HG02938 (cell line): Measurements from ENCODE around the gene RBMY1B.
"Not testable (repeated sequence)": the region's sequence is repeated elsewhere in the genome, so short reads cannot be mapped to it uniquely, and the experiment has no call there.

Source experiments
- ATAC-seq: cut with Tn5 transposase; IDR thresholded peaks from one replicate; pipeline ENCODE4 v1.9.1; 2021; ENCODE audit warnings: mild to moderate bottlenecking, moderate library complexity; ENCODE audit not compliant: unreplicated experiment

RBMY1B gene

DNA sequence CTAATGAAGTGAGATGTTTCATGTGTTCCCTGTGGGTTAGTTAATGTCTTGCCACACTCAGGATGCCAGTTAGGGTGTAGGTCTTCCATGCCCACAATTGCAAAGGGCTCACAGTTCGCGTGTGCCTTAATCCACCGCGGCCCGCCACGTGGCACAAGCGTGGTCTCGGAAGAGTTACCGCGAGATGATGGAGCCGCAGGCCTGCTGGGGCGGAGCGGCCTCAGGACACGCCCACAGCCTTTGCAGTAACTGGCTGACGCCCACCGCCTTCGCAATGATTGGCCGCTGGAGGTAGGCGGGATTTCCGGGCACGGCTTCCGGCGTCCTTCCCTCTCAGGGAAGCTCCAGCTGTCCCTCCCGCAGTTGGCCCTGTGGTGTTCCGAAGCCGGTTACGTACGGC lies at the start of gene RBMY1B:
RBMY1B (plus strand) TSS at position 301 of the 400 bp plus-strand sequence. CDS start 2,013 bp downstream, outside the sequence.
- not testable (repeated sequence) for ATAC-seq

DNA sequence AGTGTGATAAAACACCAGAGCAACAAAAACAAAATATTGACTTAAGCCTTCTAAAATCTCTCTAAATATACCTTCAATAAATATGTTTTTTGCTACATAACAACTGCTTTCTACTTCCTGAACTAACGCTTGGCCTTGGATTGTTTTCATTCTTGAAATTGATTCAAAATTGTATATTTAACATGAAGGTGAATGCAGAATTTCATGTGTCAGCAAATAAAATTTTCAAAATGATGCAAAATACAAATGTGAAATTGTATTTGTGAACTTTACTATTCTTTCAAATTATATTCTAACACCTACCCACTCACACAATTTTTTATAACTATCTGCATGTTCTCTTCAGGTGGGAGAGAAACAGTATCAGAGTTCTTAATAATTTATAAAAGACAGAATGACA lies 48.2 kb upstream of the RBMY1B start:
- not testable (repeated sequence) for ATAC-seq

DNA sequence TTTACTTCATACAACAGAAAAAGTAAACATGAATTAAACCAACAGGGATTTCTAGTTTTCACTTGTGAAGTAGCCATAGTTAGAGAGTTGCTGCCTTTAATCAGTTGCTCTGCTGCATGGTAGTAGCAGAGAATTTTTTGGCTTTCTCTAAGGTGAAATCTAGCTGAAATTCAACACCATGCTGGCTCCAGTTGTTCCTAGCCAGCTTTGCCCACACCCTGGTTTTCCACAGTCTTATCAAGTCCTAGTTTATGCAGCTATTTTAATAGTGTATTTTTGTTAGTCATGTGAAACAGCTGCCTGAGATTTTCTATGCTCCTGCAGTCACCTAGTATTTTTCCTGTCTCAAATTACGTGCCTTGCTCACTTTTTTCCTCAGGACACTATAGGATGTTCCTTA lies 28.2 kb upstream of the RBMY1B start:
- ATAC-seq, result no peak

DNA sequence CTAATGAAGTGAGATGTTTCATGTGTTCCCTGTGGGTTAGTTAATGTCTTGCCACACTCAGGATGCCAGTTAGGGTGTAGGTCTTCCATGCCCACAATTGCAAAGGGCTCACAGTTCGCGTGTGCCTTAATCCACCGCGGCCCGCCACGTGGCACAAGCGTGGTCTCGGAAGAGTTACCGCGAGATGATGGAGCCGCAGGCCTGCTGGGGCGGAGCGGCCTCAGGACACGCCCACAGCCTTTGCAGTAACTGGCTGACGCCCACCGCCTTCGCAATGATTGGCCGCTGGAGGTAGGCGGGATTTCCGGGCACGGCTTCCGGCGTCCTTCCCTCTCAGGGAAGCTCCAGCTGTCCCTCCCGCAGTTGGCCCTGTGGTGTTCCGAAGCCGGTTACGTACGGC lies 23.4 kb downstream of the RBMY1B start, which contains the start of gene RBMY1A1:
RBMY1A1 (plus strand) TSS at position 301 of the 400 bp plus-strand sequence. CDS start 2,013 bp downstream, outside the sequence.
- not testable (repeated sequence) for ATAC-seq

DNA sequence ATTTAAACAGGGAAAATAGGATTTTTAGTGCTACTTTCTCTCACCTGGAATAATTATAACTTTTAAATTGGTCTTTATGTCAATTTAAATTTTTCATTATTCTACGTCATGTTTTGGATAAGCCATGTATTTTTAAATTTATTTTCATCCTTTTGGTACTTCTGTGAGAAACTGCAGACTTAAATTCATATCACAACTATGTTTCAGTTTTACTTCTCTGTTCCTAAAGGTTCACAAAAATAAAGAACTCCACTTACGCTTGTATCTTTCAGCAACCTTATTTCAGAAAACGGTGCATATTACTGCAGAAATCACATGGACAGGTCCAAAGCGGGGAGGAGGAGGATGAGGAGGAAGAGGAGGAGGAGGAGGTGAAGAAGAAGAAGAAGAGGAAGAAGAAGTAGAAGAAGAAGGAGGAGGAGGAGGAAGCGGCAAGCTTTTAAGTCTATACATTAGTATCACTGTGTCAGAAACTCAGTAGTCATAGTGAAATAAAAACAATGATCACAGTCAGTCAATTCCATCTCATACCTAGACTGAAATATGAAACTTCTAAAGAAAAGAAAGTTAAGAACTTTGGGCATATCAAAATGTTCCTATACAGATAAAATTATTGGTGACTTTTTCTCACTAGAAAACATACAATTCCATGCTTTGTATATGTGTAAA lies 48.3 kb downstream of the RBMY1B start:
- ATAC-seq, result peak; percentile 95
